Trophoblast cell (in vitro differentiated cells and primary cell): Measurements from ENCODE around the gene THRB.
A peak's percentile ranks its signal among the peaks of the same experiment; 100 is the strongest.

Source experiments
- DNase-seq, 2 donors: peaks; one replicate each; pipeline ENCODE4 v3.0.0-alpha.2; 2016
- H2AFZ ChIP-seq: 2 replicates; pipeline ENCODE4 v1.6.1; 2013; ENCODE audit warnings: low read length, moderate library complexity, mild to moderate bottlenecking; ENCODE audit not compliant: insufficient read depth, poor library complexity
- H2AK5ac ChIP-seq: 2 replicates; pipeline ENCODE4 v1.6.1; 2013; ENCODE audit warnings: mild to moderate bottlenecking, low read length
- H2BK120ac ChIP-seq: 2 replicates; pipeline ENCODE4 v1.6.1; 2013; ENCODE audit warnings: low read length, mild to moderate bottlenecking, moderate library complexity; ENCODE audit not compliant: insufficient read depth, poor library complexity
- H2BK12ac ChIP-seq: 2 replicates; pipeline ENCODE4 v1.6.1; 2013; ENCODE audit warnings: mild to moderate bottlenecking, low read length, moderate library complexity
- H2BK5ac ChIP-seq: 2 replicates; pipeline ENCODE4 v1.6.1; 2013; ENCODE audit warnings: low read length, low read depth, moderate library complexity, mild to moderate bottlenecking; ENCODE audit not compliant: poor library complexity
- H3K14ac ChIP-seq: 2 replicates; pipeline ENCODE4 v1.6.1; 2013; ENCODE audit warnings: mild to moderate bottlenecking, low read length
- H3K18ac ChIP-seq: 2 replicates; pipeline ENCODE4 v1.6.1; 2013; ENCODE audit warnings: mild to moderate bottlenecking, low read length
- H3K23ac ChIP-seq: 2 replicates; pipeline ENCODE4 v1.6.1; 2013; ENCODE audit warnings: low read length
- H3K27ac ChIP-seq: 2 replicates; pipeline ENCODE4 v1.5.1; 2013; ENCODE audit warnings: low read depth, mild to moderate bottlenecking, inconsistent platforms, low read length, moderate library complexity
- H3K27me3 ChIP-seq: 2 replicates; pipeline ENCODE4 v1.6.1; 2013; ENCODE audit warnings: inconsistent platforms, mild to moderate bottlenecking, low read length, moderate library complexity; ENCODE audit not compliant: insufficient read depth
- H3K36me3 ChIP-seq, 2 experiments: 1 replicate in 1 of 2; 2 replicates in 1 of 2; pipeline ENCODE4 v1.6.1; 2013; ENCODE audit warnings: low read length in 2 of 2, mild to moderate bottlenecking in 2 of 2, moderate library complexity in 1 of 2; ENCODE audit not compliant: insufficient read depth in 2 of 2, control insufficient read depth in 1 of 2
- H3K4ac ChIP-seq: 2 replicates; pipeline ENCODE4 v1.6.1; 2013; ENCODE audit warnings: low read depth, mild to moderate bottlenecking, low read length, moderate library complexity
- H3K4me1 ChIP-seq, 2 experiments: 1 replicate in 1 of 2; 2 replicates in 1 of 2; pipeline ENCODE4 v1.6.1; 2013; ENCODE audit warnings: low read length in 2 of 2, mild to moderate bottlenecking in 2 of 2, moderate library complexity in 1 of 2; ENCODE audit not compliant: insufficient read depth in 2 of 2, control insufficient read depth in 1 of 2
- H3K4me2 ChIP-seq: 2 replicates; pipeline ENCODE4 v1.6.1; 2013; ENCODE audit warnings: inconsistent platforms, mild to moderate bottlenecking, low read length, moderate library complexity
- H3K4me3 ChIP-seq: 2 replicates; pipeline ENCODE4 v1.5.1; 2013; ENCODE audit warnings: mild to moderate bottlenecking, low read depth, low read length, inconsistent platforms
- H3K79me1 ChIP-seq: one replicate; pipeline ENCODE4 v1.6.1; 2013; ENCODE audit warnings: low read length
- H3K79me2 ChIP-seq: 2 replicates; pipeline ENCODE4 v1.6.1; 2013; ENCODE audit warnings: low read length, mild to moderate bottlenecking; ENCODE audit not compliant: control insufficient read depth, insufficient read depth, poor library complexity
- H3K9ac ChIP-seq: 2 replicates; pipeline ENCODE4 v1.6.1; 2013; ENCODE audit warnings: mild to moderate bottlenecking, low read length
- H3K9me3 ChIP-seq: 2 replicates; pipeline ENCODE4 v1.6.1; 2013; ENCODE audit warnings: low read depth, mild to moderate bottlenecking, control low read depth, inconsistent platforms, low read length; ENCODE audit not compliant: insufficient read depth
- H4K12ac ChIP-seq: 2 replicates; pipeline ENCODE4 v1.6.1; 2013; ENCODE audit warnings: low read depth, mild to moderate bottlenecking, low read length, moderate library complexity
- H4K8ac ChIP-seq: 2 replicates; pipeline ENCODE4 v1.6.1; 2013; ENCODE audit warnings: low read depth, mild to moderate bottlenecking, low read length, moderate library complexity
- H4K91ac ChIP-seq: one replicate; pipeline ENCODE4 v1.6.1; 2013; ENCODE audit warnings: low read depth, mild to moderate bottlenecking, low read length, moderate library complexity
- WGBS: extraction: QIAGEN DNeasy Blood & Tissue Kit; methylation state at CpG from one replicate; pipeline ENCODE4 v1.1.7; 2013; ENCODE audit warnings: missing lambda C conversion rate; ENCODE audit not compliant: insufficient read length, insufficient coverage; ENCODE audit errors: extremely low coverage; 5-methylcytosine and 5-hydroxymethylcytosine counted together

The THRB gene

GRCh38 chr3:24296441-24297205 is 198.0 kb downstream of the THRB start:
- Histone ChIP-seq H2AK5ac (no peak overlapping the region), H3K9me3 (no peaks in the 10 kb centered on the region), H3K4ac (no peak overlapping the region), H3K4me2 (no peak overlapping the region), H2AFZ (no peak overlapping the region), H3K27me3 (no peaks in the 10 kb centered on the region), H4K8ac (no peak overlapping the region), H2BK120ac (no peak overlapping the region), H3K9ac (no peak overlapping the region), H3K36me3 (peaks cover 2 to 4% of the 10 kb centered on the region in 2 experiments), H3K14ac (no peak overlapping the region), H4K12ac (no peak overlapping the region), H3K18ac (no peak overlapping the region), H3K4me1 (peaks cover 0 to 4% of the 10 kb centered on the region in 2 experiments), H4K91ac (no peak overlapping the region), H2BK5ac (no peak overlapping the region), H3K4me3 (no peak overlapping the region), H3K23ac (no peak overlapping the region), H3K79me2 (peaks cover 2% of the 10 kb centered on the region), H3K79me1 (peaks cover 6% of the 10 kb centered on the region), H3K27ac (no peak overlapping the region), H2BK12ac (no peak overlapping the region)
- DNase-seq = no peak
- WGBS = no CpG with 5 or more reads among the region's 5 CpGs

- H2AK5ac ChIP-seq = no peak overlapping the region
- peaks cover 0 to 4% of the 10 kb centered on the region in 2 experiments for H3K4me1 ChIP-seq
- H2BK12ac ChIP-seq = no peak overlapping the region
- H4K91ac ChIP-seq = no peak overlapping the region
- H3K4me3 ChIP-seq = no peak overlapping the region
- no peaks in the 10 kb centered on the region for H3K9me3 ChIP-seq
- WGBS = no CpG with 5 or more reads among the region's 2 CpGs
- no peak overlapping the region for H3K18ac ChIP-seq
- peak in 1 of 2 donors; percentile 55 for DNase-seq
- H3K9ac ChIP-seq = no peak overlapping the region
- no peak overlapping the region for H3K27ac ChIP-seq
- H3K79me2 ChIP-seq = peaks cover 2% of the 10 kb centered on the region
- H4K12ac ChIP-seq = no peak overlapping the region
- no peaks in the 10 kb centered on the region for H3K27me3 ChIP-seq
- no peak overlapping the region for H3K23ac ChIP-seq
- H3K14ac ChIP-seq = no peak overlapping the region
- H2BK5ac ChIP-seq = no peak overlapping the region
- H3K36me3 ChIP-seq = peaks cover 2 to 4% of the 10 kb centered on the region in 2 experiments
- H4K8ac ChIP-seq = no peak overlapping the region
- no peak overlapping the region for H2BK120ac ChIP-seq
- H3K79me1 ChIP-seq = peaks cover 1% of the 10 kb centered on the region
- H3K4me2 ChIP-seq = no peak overlapping the region
- no peak overlapping the region for H2AFZ ChIP-seq
- no peak overlapping the region for H3K4ac ChIP-seq
Observed at GRCh38 chr3:24294150-24294549, 200.5 kb downstream of the THRB start.

GRCh38 chr3:24291646-24292045 is 203.0 kb downstream of the THRB start:
- Histone ChIP-seq H4K12ac (no peak overlapping the region), H3K4ac (no peak overlapping the region), H3K79me2 (no peaks in the 10 kb centered on the region)

GRCh38 chr3:24290596-24290995 is 204.1 kb downstream of the THRB start:
- no peak for DNase-seq
- no peak overlapping the region for H4K12ac ChIP-seq
- no peak overlapping the region for H3K4me2 ChIP-seq
- no peaks in the 10 kb centered on the region for H3K4me1 ChIP-seq
- no peak overlapping the region for H3K23ac ChIP-seq
- no peak overlapping the region for H3K4ac ChIP-seq
- H2AK5ac ChIP-seq = no peak overlapping the region
- no peak overlapping the region for H4K91ac ChIP-seq
- H2BK12ac ChIP-seq = no peak overlapping the region
- no peak overlapping the region for H2BK120ac ChIP-seq
- no CpG with 5 or more reads among the region's 3 CpGs for WGBS
- H3K27ac ChIP-seq = no peak overlapping the region
- no peaks in the 10 kb centered on the region for H3K9me3 ChIP-seq
- no peak overlapping the region for H2BK5ac ChIP-seq
- H3K36me3 ChIP-seq = peaks cover 2 to 4% of the 10 kb centered on the region in 2 experiments
- H3K79me2 ChIP-seq = no peaks in the 10 kb centered on the region
- no peak overlapping the region for H3K14ac ChIP-seq
- H3K9ac ChIP-seq = no peak overlapping the region
- H3K27me3 ChIP-seq = no peaks in the 10 kb centered on the region
- no peak overlapping the region for H4K8ac ChIP-seq
- no peaks in the 10 kb centered on the region for H3K79me1 ChIP-seq
- H2AFZ ChIP-seq = no peak overlapping the region
- no peak overlapping the region for H3K18ac ChIP-seq
- no peak overlapping the region for H3K4me3 ChIP-seq

More at GRCh38 chr3:24291646-24292045, 203.0 kb downstream of the THRB start:
- DNase-seq = no peak
- H3K27me3 ChIP-seq = no peaks in the 10 kb centered on the region
- H2BK120ac ChIP-seq = no peak overlapping the region
- no peak overlapping the region for H4K8ac ChIP-seq
- H3K23ac ChIP-seq = no peak overlapping the region
- H2AK5ac ChIP-seq = no peak overlapping the region
- H3K4me2 ChIP-seq = no peak overlapping the region
- no peaks in the 10 kb centered on the region for H3K9me3 ChIP-seq
- no peak overlapping the region for H2BK12ac ChIP-seq
- no peak overlapping the region for H3K9ac ChIP-seq
- H3K18ac ChIP-seq = no peak overlapping the region
- H2AFZ ChIP-seq = no peak overlapping the region
- no peak overlapping the region for H3K14ac ChIP-seq
- H4K91ac ChIP-seq = no peak overlapping the region
- no peaks in the 10 kb centered on the region for H3K79me1 ChIP-seq
- H2BK5ac ChIP-seq = no peak overlapping the region
- H3K4me3 ChIP-seq = no peak overlapping the region
- H3K4me1 ChIP-seq = no peaks in the 10 kb centered on the region
- peaks cover 2 to 4% of the 10 kb centered on the region in 2 experiments for H3K36me3 ChIP-seq
- no peak overlapping the region for H3K27ac ChIP-seq
